ENCODE data around the gene KIF21B.

- TF ChIP-seq POLR2A (IDR thresholded peaks at IDR 0.05; ENCODE audit: low read depth, low read length) (no peak), POLR2AphosphoS5 (IDR thresholded peaks at IDR 0.05; ENCODE audit: low read depth, low read length) (no peak)
These were observed 38.4 kb upstream of the KIF21B start for GRCh38 chr1:201061886-201062285.
